HepG2 (cell line): ENCODE measurements around the gene CCDC106. TPM values are rescaled to one million over a fixed set of nuclear protein-coding genes. Genes with fewer than 3 reads are reported as not detected.

Experiments used
- AHR ChIP-seq: IDR thresholded peaks from 2 replicates; pipeline ENCODE4 v1.6.1; 2018; ENCODE audit warnings: missing genetic modification reagents, missing compliant biosample characterization
- ATF5 ChIP-seq: sonication (generic); formaldehyde crosslinking; IDR thresholded peaks from 2 replicates; pipeline ENCODE4 v1.4.0; 2020; ENCODE audit warnings: mild to moderate bottlenecking, low read depth, missing genetic modification reagents
- BCL3 ChIP-seq: sonication (generic); formaldehyde crosslinking; IDR thresholded peaks from 2 replicates; pipeline ENCODE4 v1.5.1; 2020; ENCODE audit warnings: mild to moderate bottlenecking, missing genetic modification reagents, moderate library complexity
- EEA1 ChIP-seq: sonication (generic); formaldehyde crosslinking; IDR thresholded peaks from 2 replicates; pipeline ENCODE4 v1.5.1; 2020; ENCODE audit warnings: mild to moderate bottlenecking, missing genetic modification reagents, borderline replicate concordance
- JDP2 ChIP-seq: sonication (generic); formaldehyde crosslinking; IDR thresholded peaks from 2 replicates; pipeline ENCODE4 v1.8.1; 2022; ENCODE audit warnings: missing genetic modification reagents, borderline replicate concordance
- KLF16 ChIP-seq, 2 experiments: sonication (generic) in 1 of 2; formaldehyde crosslinking in 1 of 2; IDR thresholded peaks; 2 replicates each; pipeline versions ENCODE4 v1.6.1 to v1.8.0; 2016 to 2023; ENCODE audit warnings: missing genetic modification reagents in 2 of 2, missing compliant biosample characterization in 1 of 2
- MEF2D ChIP-seq: sonication (generic); formaldehyde crosslinking; IDR thresholded peaks from 2 replicates; pipeline ENCODE4 v1.5.1; 2020; ENCODE audit warnings: mild to moderate bottlenecking, missing genetic modification reagents
- RBFOX2 ChIP-seq: fragments of 200-400 bp; formaldehyde crosslinking; IDR thresholded peaks from 2 replicates; pipeline ENCODE4 v1.6.1; 2017; ENCODE audit warnings: low read depth, mild to moderate bottlenecking, low read length
- REPIN1 ChIP-seq: sonication (generic); formaldehyde crosslinking; IDR thresholded peaks from 2 replicates; pipeline ENCODE4 v1.8.0; 2022; ENCODE audit warnings: missing genetic modification reagents, low read depth, mild to moderate bottlenecking, borderline replicate concordance
- SALL2 ChIP-seq: sonication (generic); formaldehyde crosslinking; IDR thresholded peaks from 2 replicates; pipeline ENCODE4 v1.8.1; 2023; ENCODE audit warnings: mild to moderate bottlenecking, missing genetic modification reagents, inconsistent platforms
- SATB2 ChIP-seq: sonication (generic); formaldehyde crosslinking; IDR thresholded peaks from 2 replicates; pipeline ENCODE4 v1.5.0; 2020; ENCODE audit warnings: missing genetic modification reagents
- SP5 ChIP-seq: IDR thresholded peaks from 2 replicates; pipeline ENCODE4 v1.6.1; 2016; ENCODE audit warnings: low read depth, borderline replicate concordance
- SUZ12 ChIP-seq: fragments of 150-350 bp; IDR thresholded peaks from 2 replicates; pipeline ENCODE4 v1.6.1; 2014; ENCODE audit warnings: low read depth, low read length
- ZBED4 ChIP-seq: sonication (generic); formaldehyde crosslinking; IDR thresholded peaks from 2 replicates; pipeline ENCODE4 v1.4.0; 2020; ENCODE audit warnings: missing genetic modification reagents, borderline replicate concordance
- ZBTB20 ChIP-seq: sonication (generic); formaldehyde crosslinking; IDR thresholded peaks from 2 replicates; pipeline ENCODE4 v1.8.1; 2023; ENCODE audit warnings: missing genetic modification reagents, low read depth, mild to moderate bottlenecking, borderline replicate concordance
- ZBTB43 ChIP-seq: sonication (generic); formaldehyde crosslinking; conservative IDR thresholded peaks from 2 replicates; pipeline ENCODE4 v1.4.0; 2020; ENCODE audit warnings: missing genetic modification reagents
- ZIK1 ChIP-seq: sonication (generic); formaldehyde crosslinking; IDR thresholded peaks from 2 replicates; pipeline ENCODE4 v1.5.0; 2020; ENCODE audit warnings: mild to moderate bottlenecking, low read depth, missing genetic modification reagents, borderline replicate concordance
- ZNF329 ChIP-seq: sonication (generic); formaldehyde crosslinking; IDR thresholded peaks from 2 replicates; pipeline ENCODE4 v1.9.0; 2021; ENCODE audit warnings: low read depth, mild to moderate bottlenecking, missing genetic modification reagents
- ZNF670 ChIP-seq: sonication (generic); formaldehyde crosslinking; IDR thresholded peaks from 2 replicates; pipeline ENCODE4 v1.8.0; 2022; ENCODE audit warnings: mild to moderate bottlenecking, missing genetic modification reagents, borderline replicate concordance
- ZNF784 ChIP-seq: sonication (generic); formaldehyde crosslinking; IDR thresholded peaks from 2 replicates; pipeline ENCODE4 v1.5.1; 2020; ENCODE audit warnings: missing genetic modification reagents, mild to moderate bottlenecking, borderline replicate concordance
- polyA plus RNA-seq, 8 experiments: library from polyadenylated mRNA; depleted of rRNA in 3 of 8; stranded (reverse) in 7 of 8; unstranded in 1 of 8; fragments of >200 nt; fragmentation: Illumina TruSeq in 4 of 8; extraction: Trizol in 4 of 8; gene quantifications; 2 replicates each; pipeline versions ENCODE4 v1.2.1 to v1.2.3, GENCODE V29; 2011 to 2016; ENCODE audit warnings: low read depth in 4 of 8, missing spikeins in 1 of 8, mixed read lengths in 1 of 8; ENCODE audit not compliant: insufficient read depth in 1 of 8
- total RNA-seq, 5 experiments: library from RNA; depleted of rRNA; stranded (reverse); fragments of >200 nt; fragmentation: Illumina TruSeq; extraction: Trizol; gene quantifications; 2 replicates each; pipeline ENCODE4 v1.2.3, GENCODE V29; 2016; ENCODE audit warnings: low read depth in 1 of 5

Gene CCDC106
- total and polyA plus RNA-seq, 2 of the 13 experiments (the other 11 are each of a cell fraction or from before 2014, with no cell fraction given) = 4.7 to 8.8 TPM

GRCh38 chr19:55654868-55655647, 7.0 kb downstream of the CCDC106 start, which contains the start of gene U2AF2 (continued):
- TF ChIP-seq KLF16 (CRISPR knock-in tag; IDR thresholded peaks at IDR 0.05) = 0 out of 4 replicates have a peak, but pooled peaks of 1 of the 2 experiments have one; percentile 17
- no peak for TF ChIP-seq SUZ12
- TF ChIP-seq SP5 (CRISPR knock-in tag) = no peak
- no peak; the same call in 1 of the 2 replicates for TF ChIP-seq SALL2 (CRISPR knock-in tag)
- TF ChIP-seq ZBTB43 (CRISPR knock-in tag) = peak; percentile 13; the same call in 1 of the 2 replicates
- TF ChIP-seq REPIN1 (CRISPR knock-in tag) = peak; percentile 15; the same call in 1 of the 2 replicates
- TF ChIP-seq EEA1 (CRISPR knock-in tag) = peak; percentile 80
- TF ChIP-seq ATF5 (CRISPR knock-in tag) = no peak
- peak; percentile 97 for TF ChIP-seq RBFOX2
- no peak for TF ChIP-seq SATB2 (CRISPR knock-in tag)
- TF ChIP-seq BCL3 = peak; percentile 74
- TF ChIP-seq ZBED4 (CRISPR knock-in tag) = 0 out of 2 replicates have a peak, but pooled peaks have one; percentile 40
- TF ChIP-seq MEF2D = 0 out of 2 replicates have a peak, but pooled peaks have one; percentile 3
- TF ChIP-seq JDP2 (CRISPR knock-in tag) = no peak; the same call in 1 of the 2 replicates
- TF ChIP-seq ZNF329 (CRISPR knock-in tag) = 0 out of 2 replicates have a peak, but pooled peaks have one; percentile 54
- TF ChIP-seq ZNF784 = peak; percentile 24; the same call in 1 of the 2 replicates
- peak; percentile 60; the same call in 1 of the 2 replicates for TF ChIP-seq ZNF670 (CRISPR knock-in tag)
- 0 out of 2 replicates have a peak, but pooled peaks have one; percentile 29 for TF ChIP-seq AHR (CRISPR knock-in tag)
- TF ChIP-seq ZIK1 (CRISPR knock-in tag) = peak; percentile 11; the same call in 1 of the 2 replicates
- no peak for TF ChIP-seq ZBTB20 (CRISPR knock-in tag)
